ENCODE data around the gene C1QTNF8.

C1QTNF8 gene

DNA sequence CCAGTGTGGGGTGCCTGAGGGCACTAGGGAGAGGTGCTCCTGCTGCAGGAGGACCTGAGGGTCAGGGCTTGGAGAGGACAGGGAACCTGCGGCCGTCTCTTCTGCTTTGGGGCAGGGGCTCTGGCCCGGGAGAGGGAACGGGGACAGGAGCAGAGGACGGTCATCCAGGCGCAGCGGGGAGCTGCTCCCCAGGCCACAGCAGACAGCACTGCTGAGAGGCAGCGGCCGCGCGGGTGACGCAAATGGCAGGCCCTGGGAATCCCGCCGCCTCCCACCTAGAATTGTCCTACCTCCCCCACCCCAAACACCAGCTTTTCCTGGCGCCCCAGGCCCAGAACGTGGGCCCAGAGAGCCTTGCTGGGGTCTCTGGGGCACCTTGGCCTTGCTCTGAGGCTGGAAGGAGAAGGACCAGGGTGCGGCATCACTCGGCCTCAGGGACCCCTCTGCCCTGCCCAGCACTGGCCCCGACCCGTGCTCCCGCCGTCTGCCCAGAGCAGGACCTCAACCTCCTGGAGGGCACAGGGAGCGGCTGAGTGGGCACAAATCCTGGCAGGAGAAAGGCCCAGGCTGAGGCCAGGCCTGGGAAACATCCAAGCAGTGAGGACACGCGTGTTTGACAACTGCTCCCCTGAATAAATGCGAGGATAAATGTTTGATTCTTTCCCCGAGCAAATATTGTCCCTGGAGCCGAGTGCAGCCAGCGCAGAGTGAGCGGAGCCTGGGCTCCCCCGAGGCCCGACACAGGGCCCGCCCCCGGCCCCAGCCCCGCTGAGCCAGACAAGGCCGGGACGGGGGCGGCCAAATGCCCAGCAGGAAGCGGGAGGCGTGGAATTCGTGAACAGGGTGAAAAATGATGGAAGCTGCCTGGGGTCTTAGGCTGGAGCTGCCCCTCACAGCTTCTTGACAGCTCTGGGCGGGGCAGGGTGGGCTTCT lies 15.0 kb downstream of the C1QTNF8 start:
- H3K4me3 ChIP-seq (ENCODE audit: low read depth, low read length): no peak overlapping the region

DNA sequence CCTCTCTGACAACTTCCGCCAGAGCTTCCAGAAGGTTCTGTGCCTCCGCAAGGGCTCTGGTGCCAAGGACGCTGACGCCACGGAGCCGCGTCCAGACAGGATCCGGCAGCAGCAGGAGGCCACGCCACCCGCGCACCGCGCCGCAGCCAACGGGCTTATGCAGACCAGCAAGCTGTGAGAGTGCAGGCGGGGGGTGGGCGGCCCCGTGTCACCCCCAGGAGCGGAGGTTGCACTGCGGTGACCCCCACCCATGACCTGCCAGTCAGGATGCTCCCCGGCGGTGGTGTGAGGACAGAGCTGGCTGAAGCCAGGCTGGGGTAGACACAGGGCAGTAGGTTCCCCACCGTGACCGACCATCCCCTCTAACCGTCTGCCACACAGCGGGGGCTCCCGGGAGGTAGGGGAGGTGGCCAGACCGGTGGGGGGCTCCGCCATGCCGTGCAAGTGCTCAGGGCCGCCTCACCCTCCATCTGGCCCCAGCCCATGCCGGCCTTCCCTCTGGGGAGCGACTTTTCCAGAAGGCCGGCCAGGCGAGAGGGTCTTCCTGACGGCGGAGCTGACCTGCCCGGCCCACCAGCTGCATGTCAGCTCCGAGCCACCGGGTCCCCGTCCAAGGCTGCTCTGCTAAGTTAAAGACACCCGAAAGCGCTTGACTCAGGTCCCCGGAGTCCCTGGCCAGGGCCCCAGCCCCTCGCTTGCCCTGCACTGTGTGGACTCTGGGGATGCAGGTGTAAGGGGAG lies 16.1 kb downstream of the C1QTNF8 start:
- H3K4me3 ChIP-seq (ENCODE audit: low read depth, low read length): no peak overlapping the region

DNA sequence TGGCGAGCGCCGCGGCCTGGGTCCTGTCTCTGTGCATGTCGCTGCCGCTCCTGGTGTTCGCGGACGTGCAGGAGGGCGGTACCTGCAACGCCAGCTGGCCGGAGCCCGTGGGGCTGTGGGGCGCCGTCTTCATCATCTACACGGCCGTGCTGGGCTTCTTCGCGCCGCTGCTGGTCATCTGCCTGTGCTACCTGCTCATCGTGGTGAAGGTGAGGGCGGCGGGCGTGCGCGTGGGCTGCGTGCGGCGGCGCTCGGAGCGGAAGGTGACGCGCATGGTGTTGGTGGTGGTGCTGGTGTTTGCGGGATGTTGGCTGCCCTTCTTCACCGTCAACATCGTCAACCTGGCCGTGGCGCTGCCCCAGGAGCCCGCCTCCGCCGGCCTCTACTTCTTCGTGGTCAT lies 16.7 kb downstream of the C1QTNF8 start:
- no peak overlapping the region for H3K4me3 ChIP-seq (ENCODE audit: low read depth, low read length)

DNA sequence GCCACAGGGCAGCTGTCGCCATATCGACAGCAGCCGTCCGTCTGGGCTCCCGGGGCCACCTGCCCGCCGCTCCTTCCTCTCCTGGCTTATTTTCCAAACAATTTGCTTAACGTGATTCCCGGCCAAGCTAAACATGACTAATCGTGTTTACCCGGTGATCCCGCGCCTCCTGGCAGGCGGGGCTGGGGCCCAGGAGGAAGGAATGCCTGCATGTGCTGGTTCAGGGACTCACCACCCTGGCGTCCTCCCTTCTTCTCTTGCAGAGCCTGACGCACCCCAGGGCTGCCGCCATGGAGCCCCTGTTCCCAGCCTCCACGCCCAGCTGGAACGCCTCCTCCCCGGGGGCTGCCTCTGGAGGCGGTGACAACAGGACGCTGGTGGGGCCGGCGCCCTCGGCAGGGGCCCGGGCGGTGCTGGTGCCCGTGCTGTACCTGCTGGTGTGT lies 17.4 kb downstream of the C1QTNF8 start:
- no peak overlapping the region for H3K4me3 ChIP-seq (ENCODE audit: low read depth, low read length)

DNA sequence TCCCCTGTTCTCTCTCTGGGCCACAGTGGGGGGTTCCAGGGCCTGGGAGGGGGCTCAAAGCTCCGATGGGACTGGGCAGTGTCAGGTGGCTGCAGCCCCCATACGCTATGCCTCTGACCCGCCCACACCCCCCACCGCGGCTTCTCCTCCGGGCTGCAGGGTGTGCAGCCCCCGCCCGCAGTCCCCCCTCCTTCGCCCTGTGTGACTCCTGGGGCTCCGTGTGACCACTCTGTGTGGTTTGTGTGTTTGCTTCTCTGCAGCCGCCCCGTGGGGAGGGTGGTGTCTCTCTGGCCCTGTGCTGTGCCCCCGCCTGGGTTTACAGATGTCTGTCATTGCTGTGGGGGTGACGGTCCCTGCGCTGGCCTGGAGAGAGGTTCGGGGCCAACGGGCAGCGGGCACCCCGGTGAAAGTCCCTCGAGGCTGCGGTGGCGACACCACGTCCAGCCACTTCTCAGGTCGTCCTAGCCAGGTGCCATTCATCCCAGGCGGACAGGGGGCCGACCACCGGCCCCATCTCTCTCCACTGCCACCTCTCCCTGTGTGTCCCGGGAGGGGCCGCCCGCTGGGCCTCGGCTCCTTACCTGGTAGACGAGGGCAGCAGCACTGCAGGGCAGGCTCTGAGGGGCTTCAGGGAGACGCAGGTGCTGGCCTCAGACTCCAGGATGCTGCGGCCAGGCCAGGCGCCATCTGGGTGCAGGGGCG lies 18.0 kb downstream of the C1QTNF8 start:
- H3K4me3 ChIP-seq (ENCODE audit: low read depth, low read length): no peak overlapping the region

DNA sequence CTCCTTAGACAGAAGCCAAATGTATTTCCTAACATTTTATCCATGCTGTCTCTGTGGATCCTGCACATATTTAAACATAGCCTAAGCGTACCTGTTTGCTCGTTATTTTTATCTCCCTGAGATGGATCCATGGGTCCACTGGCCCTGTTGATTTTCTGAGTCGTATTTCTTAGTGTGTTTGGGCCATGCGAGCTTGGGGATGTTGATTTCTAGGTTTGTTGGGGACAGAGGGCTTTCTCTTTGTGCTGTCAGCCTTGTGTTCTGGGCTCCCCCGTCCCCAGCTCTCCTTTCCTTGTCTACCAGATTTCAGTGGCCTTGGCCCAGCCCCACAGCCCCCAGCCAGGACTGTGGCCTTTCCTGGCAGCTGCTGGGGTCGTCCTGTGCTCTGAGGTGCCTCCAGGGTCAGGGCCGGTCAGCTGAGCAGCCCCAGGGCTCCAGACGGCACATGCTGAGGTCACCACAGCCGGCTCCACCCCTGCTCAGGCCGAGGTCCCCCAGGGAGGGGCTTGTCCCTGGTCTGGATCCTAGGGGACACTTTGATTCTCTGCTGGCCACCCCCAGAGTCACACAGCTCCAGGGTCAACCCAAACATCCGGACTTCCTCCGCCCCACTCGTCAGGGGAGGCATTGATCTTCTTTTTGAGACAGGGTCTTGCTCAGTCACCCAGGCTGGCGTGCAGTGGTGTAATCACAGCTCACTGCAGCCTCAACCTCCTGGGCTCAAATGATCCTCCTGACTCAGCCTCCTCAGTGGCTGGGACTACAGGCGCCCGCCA lies 19.1 kb downstream of the C1QTNF8 start:
- no peak overlapping the region for H3K4me3 ChIP-seq (ENCODE audit: low read depth, low read length)

DNA sequence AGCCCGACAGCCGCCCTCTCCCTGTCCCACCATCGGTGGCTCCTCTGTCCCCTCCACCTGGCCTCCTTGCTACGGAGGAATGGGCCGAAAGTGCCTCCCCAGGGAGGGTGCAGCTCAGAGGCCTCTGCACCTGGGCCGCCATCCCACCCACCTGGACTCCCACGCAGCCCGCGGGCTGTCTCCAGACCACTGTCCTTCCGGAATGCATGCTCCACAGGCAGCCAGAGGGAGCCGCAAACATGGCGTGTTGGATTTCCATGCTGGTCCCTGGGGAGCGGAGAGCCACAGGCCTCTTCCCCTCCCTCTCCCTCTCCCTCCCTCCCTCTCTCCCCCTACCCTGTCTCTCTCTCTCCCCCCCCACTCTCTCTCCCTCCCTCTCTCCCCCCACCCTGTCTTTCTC lies 20.5 kb downstream of the C1QTNF8 start:
- H3K4me3 ChIP-seq (ENCODE audit: low read depth, low read length): no peak overlapping the region

DNA sequence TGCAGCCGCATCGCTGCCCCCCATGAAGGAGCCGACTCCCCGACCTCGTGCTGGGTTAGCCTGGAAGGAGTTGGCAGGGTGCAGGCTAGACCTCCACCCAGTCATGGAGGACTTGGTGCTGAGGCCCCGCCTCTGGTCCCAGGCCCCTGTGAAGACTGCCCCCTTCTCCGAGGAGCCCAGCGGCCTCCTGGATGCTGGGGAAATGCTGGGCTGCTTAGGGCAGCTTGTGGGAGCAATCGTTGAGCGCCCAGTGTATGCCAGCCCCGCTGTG lies 21.7 kb downstream of the C1QTNF8 start:
- no peak overlapping the region for H3K4me3 ChIP-seq (ENCODE audit: low read depth, low read length)

DNA sequence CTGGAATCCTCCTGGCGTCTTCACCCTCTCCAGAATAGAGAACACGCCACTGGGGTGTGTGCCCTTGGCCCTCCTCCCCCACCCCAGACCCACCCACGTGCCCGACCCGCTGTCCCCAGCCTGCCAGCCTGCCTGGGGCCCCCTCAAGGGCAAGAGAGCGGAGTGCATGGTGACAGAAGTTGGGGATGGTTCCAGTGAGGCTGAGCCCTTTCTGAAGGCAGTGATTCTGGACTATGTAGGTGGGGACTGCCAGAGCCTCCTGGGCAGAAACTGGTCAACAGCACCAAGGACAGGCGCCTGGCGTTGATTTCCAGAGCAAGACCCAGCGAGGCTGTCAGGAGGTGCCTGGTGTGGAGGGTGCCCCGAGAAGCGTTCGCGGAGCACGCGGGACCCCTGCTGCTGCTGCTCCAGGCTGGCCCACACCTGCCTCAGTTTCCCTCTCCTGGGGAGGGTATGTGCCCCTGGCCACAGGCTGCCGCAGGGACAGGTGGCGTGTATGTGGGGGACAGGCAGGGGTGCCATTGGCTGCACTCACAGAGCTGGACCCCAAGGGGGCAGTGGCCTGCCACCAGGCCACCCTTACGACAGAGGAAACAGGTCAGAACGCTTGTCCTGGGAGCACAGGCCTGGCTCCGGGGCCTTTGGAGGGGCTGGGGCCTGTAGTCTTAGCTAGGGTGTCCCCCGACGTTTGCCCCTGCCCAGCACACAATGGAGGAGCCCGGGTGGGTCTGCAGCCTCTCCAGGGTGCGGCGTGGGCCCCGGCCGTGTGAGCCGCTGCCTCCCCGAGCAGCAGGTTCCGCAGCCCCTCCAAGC lies 22.3 kb downstream of the C1QTNF8 start:
- H3K4me3 ChIP-seq (ENCODE audit: low read depth, low read length): no peak overlapping the region

DNA sequence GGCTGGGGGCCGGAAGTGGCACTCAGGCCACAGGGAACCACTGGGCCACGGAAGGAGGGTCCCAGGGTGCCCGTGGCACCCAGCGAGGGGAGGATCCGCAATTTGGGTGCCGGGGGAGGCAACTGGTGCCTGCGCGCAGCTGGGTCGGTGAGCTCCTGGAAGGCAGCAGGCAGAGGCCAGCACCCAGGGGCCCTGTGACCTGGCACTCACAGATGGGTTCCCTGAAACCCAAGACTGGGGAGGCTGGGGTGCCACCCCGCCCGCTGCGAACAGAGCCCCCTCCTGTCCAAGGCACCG lies 22.8 kb downstream of the C1QTNF8 start:
- H3K4me3 ChIP-seq (ENCODE audit: low read depth, low read length): no peak overlapping the region

DNA sequence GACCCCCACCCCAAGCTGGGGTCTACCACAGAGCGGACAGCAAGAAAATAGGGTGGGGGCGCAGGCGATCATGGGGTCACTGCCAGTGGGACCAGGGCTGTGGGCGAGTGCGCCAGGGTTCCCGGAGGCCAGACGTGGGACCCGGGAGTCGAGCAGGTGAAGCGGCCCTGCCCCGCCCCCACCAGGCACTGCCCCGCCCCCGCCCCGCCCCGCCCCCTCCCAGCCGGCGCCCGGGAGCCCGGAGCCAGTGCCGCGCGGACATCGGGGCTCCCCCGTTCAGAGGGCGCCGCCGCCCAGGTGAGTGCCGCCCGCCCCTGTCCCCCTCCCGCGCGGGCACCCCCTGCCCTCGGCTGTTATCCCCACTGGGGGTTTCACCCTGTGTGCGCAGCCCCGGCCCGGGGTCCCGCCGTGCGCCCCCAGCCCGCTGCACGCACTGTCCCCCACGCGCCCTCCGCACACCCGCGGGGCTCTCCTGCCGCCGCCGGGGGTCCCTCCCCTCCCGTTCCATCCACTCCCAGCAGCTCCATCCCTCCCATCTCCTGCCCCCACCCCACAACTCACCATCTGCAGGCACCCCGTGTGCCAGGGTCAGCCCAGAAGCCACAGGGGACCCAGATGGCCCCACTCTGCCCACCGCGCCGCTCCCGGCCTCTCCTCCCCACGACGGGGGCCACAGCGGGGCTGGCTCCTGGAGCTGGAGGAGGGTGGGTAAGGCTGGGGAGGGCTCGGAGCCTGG lies 23.4 kb downstream of the C1QTNF8 start, which contains the start of gene SSTR5:
Gene SSTR5 (plus strand): TSS at position 222 of the 736 bp plus-strand sequence. CDS start 6,122 bp downstream, outside the sequence.
- H3K4me3 ChIP-seq (ENCODE audit: low read depth, low read length): no peak within 1 kb of the TSS

DNA sequence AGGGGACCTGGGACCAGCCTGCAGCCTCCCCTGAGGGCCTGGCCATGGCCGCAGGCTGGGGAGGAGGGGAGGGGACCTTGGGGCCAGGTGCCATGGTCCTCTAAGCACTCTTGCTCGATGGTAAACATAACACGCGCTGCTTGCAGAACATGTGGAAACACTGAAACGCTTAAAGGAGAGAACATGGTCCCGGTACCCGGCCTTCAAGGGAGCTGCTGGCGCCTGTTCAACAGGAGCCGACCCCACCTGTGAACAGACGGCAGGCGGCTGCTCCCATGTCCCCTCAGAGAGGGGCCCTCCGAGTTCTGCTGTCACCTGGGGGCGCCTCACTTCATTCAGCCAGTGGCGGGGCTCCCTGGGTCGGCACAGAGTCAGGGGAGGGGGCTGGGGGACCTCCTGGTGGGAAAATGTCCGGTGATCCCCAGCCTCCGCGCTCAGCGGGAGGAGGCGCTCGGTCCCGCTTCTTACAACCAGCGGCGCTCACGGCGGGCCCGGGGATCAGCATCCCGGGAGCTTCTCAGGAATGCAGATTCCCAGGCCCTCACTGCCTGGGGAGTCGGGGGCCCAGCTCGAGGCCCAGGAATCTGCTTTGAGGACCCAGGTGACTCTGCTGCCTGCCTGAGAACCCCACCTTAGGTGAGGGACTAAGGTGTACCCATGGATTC lies 24.4 kb downstream of the C1QTNF8 start:
- H3K4me3 ChIP-seq (ENCODE audit: low read depth, low read length): no peak overlapping the region

DNA sequence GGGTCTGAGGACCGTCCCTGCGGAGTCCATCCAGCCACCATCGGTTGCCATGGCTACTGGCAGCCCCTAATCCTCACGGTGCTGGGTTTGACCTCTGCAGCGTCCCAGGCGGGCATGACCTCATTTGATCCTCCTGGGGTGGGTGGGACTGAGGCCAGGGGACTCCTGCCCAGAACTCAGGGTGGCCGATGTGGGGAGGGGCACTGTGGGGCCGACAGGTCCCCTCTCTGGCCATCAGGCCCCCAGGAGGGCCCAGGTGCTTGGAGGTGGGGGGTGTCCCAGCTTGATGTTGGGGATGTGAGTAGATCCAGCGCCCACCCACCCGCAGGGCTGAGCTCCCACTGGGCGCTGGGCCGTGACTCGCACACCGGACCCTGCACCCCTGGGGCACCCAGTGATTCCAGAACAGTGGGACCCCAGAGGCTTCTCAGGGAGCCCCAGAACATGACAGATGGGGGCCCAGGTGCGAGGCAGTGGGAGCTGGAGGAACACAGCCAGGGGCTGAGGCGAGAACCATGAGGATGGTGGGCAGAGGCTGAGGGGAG lies 25.1 kb downstream of the C1QTNF8 start:
- H3K4me3 ChIP-seq (ENCODE audit: low read depth, low read length): no peak overlapping the region

DNA sequence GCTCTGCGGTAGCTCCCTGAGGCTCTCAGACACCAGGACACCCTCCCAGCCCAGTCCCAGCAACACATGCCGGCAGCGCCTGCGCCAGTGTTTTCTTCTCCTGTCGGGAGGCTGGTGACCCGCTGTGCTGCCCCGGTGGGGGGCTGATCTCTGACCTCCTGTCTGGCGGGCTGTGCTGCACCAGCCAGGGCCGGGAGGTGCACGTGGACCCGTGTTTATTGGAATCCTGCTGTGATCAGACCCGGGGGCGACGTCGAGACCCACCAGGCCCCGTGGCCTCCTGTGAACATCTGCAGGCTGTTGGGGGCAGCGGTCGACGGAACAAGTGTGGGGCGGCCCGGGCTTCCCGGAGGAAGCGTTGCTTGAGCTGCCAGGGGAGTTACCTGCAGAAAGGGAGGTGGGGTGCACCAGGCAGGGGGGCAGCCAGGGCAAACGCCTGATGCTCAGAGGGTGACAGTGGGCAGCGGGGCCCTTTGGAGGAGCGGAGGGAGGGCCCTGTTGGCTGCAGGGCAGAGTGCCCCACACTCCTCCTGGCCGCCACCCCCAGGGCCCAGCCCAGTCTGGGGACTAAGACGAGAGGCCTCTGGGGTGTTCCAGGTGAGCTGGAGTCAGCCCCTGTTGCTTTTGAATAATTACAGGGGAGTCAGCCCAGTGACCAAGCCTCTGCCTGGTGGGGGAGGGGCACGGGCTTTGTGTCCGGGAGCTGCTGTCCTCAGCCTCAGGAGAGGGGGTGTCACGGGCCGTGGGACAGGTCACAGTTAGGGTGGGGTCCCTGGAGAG lies 25.8 kb downstream of the C1QTNF8 start:
- no peak overlapping the region for H3K4me3 ChIP-seq (ENCODE audit: low read depth, low read length)

DNA sequence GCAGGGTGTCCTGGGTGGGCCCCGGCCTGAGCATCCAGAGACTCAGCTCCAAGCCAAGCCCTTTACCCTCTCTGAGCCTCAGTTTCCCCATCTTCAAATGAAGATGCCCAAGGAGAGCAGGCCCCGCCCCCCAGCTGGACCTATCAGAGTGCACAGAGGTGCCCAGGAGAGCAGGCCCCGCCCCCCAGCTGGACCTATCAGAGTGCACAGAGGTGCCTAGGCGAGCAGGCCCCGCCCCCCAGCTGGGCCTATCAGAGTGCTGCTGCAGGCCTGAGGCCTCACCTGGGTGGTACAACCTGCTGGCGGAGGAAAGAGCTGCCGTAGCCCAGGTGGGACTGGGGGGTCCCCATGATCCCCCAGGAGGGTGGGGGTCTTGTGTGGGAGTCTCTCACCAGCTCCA lies 26.9 kb downstream of the C1QTNF8 start:
- H3K4me3 ChIP-seq (ENCODE audit: low read depth, low read length): no peak overlapping the region

DNA sequence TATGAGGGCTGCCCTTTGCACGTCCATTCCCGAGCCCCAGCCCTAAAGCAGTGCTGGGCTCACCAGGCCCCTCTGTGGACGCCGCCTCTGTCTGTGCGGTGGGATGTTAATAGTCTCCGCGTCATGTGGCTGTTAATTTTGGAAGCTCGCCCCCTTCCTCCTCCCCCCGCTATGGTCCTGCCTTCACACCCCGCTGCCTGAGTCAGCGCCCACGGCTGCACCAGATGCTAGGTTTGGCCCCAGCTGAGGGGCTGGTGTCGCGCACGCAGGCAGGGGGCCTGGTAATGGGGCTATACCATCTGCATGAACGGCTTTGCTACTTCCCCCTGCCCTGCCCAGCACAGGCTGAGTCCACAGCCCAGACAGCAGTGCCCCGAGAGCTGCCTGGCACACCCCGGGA lies 27.6 kb downstream of the C1QTNF8 start:
- H3K4me3 ChIP-seq (ENCODE audit: low read depth, low read length): no peak overlapping the region

DNA sequence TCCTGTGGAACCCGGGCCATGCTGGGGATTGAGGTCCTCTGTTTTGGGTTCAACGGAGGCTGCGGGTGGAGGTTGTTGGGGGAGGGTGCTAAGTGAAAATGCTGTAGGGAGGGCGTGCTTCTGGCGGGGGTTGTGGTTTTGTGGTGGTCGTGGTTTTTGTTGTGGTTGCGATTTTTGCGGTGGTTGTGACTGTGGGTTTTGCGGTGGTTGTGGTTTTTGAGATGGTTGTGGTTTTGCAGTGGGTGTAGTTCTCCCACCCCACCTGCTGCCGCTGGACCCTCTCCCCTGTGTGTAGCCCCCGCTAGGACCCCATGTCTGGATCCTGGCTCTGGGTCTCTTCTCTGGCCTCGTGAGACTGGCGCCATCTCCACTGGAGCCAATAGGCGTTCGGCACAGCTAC lies 28.4 kb downstream of the C1QTNF8 start:
- H3K4me3 ChIP-seq (ENCODE audit: low read depth, low read length): no peak overlapping the region

DNA sequence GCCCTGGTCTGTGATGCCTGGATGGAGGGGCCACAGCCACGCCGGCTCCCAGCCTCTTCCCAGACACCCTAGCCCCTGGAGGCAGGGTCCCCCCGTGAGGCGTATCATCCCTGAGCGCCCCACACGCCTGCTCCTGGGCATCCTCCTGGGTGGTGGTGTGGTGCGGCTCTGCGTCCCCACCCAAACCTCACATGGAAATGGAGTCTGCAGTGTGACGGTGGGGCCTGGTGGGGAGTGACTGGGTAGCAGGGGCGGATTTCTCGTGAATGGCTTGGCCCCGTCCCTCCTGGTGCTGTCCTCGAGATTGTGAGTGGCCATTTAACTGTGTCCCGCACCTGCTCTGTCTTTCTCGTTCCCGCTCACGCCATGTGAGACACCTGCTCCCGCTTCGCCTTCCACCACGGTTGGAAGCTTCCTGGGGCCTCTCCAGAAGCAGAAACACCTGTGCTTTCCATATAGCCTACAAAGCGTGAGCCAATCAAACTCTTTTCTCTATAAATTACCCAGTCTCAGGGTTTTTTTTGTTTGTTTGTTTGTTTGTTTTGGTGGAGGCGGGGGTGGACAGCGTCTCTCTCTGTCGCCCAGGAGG lies 29.4 kb downstream of the C1QTNF8 start:
- no peak overlapping the region for H3K4me3 ChIP-seq (ENCODE audit: low read depth, low read length)
